HG02588 (cell line): ENCODE results near the gene CYSRT1.

ENCODE experiments used
- ATAC-seq: cut with Tn5 transposase; IDR thresholded peaks from one replicate; pipeline ENCODE4 v1.9.1; 2021; ENCODE audit warnings: mild to moderate bottlenecking, moderate library complexity; ENCODE audit not compliant: unreplicated experiment

Gene CYSRT1

DNA sequence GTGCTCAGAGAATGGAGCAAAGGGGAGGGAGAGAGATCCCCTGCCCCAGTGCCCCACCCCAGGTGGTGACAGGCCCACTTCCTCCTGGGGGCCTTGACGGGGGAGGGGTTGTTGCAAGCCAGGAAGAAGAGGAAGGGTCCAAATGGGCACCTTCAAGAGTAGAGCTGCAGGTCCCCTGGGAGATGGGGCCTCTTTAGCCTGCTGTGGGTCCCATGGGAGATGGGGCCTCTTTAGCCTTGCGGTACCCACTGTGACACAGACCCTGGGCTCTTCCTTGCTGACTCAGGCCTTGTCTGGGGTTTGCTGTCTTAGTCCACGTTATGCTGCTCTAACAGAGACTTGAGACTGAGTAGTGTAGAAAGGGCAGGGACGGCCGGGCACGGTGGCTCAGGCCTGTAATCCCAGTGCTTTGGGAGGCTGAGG is 43.0 kb downstream of the CYSRT1 start:
- ATAC-seq = no peak

DNA sequence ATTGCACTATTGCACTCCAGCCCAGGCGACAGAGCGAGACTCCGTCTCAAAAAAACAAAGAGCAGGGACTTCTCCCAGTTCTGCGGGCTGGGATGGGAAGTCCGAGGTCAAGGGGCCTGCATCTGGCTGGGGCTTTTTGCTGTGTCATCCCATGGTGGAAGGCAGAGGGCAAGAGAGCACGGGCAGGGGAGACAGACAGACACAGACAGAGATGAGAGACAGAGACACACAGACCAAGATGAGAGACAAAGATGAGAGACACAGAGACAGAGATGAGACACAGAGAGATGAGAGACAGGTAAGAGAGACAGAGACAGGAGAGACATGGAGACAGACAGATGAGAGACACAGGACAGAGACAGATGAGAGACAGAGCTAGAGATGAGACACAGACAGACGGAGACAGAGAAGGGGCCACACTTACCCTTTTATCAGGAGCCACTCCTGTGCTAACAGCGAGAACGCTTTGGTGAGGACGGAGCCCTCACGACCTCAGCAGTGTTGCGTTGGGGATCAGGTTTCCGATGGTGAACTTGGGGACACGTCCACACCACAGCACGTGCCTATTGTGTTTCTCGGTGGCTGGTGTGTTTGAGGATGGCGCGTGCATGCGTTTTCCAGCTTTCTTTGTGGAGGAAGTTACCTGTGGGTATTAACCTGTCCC is 43.7 kb downstream of the CYSRT1 start:
- no peak for ATAC-seq

DNA sequence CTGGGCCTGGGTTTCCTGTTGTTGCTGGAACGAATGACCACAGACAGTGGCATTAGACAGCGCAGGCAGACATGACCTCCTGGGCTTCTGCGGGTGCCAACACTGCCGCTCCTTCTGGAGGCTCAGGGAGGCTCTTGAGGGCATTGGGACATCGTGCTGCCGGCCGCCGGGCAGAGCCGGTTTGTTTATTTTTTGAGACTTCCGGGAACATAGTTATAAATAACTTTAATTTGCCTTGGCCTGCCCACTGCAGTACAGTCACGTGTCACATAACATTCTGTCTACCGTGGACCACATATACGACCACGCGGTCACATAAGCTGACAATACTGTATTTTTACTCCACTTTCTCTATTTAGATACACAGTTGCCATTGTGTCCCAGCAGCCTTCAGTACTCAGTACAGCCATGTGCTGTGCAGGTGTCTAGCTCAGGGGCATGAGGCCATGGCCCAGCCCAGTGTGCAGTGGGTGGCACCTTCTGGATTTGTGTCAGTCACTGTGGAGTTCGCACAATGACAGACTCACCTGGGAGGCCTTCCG is 44.3 kb downstream of the CYSRT1 start:
- ATAC-seq = no peak

- ATAC-seq = no peak
Measured at GRCh38 chr9:137270929-137271695, 46.1 kb downstream of the CYSRT1 start.

DNA sequence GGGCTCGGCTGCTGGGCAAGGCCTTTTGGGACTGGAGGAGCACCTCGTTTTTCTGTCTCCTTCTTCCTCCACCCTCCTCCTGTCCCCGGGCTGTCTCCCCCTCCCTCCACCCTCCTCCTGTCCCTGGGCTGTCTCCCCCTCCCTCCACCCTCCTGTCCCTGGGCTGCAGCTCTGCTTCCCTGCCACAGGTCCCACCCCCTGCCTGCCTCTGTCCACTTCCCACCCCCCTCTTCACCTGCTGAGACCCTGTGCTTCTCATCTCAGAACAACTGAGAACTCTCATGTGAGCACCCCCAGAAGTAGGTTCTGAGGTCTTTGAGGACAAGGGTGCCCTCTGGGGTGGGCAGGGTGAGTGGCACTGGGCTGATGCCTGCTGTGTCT is 46.7 kb downstream of the CYSRT1 start:
- no peak for ATAC-seq

GRCh38 chr9:137272241-137273094 is 47.5 kb downstream of the CYSRT1 start:
- no peak for ATAC-seq

DNA sequence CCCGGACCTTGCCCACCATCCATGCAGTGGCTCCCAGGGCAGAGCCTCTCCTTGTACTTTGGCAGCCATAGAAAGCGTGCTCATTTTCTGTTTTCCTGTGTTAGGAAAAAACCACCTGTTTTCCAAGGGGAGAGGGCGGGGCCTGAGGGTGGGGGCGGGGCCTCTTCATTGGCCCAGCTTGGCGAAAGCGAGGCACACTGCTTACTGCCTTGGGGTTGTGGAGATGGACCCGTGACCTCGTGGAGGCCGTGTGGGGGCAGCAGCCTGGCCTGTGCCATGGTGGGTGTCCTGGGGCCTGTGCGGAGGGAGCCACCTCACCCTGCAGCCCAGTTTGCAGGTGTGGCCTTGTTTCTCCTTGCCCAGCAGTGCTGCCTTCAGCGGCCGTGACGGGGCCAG is 48.1 kb downstream of the CYSRT1 start:
- no peak for ATAC-seq

GRCh38 chr9:137273611-137274320 is 48.8 kb downstream of the CYSRT1 start:
- ATAC-seq = no peak

DNA sequence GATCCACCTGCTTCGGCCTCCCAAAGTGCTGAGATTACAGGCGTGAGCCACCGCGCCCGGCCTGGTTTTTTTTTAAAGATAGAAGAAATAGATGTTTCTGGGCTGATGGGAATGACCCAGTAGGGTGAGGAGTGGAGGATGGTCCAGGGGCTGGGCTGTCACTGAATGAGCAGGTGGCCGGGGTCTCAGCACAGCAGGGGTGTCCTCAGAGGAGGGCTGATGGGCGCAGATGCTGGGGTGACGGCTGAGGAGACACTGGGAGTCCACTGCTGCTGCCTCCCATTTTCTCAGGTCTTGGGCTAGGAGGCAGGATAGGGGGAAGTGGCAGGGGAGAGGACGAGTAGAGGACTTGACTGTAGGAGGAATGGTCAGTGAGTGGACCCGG is 50.2 kb downstream of the CYSRT1 start:
- ATAC-seq = no peak
